HG02885 (cell line): ENCODE measurements around the gene FARS2.
A peak's percentile ranks its signal among the peaks of the same experiment; 100 is the strongest.
"Not testable (repeated sequence)": the region's sequence is repeated elsewhere in the genome, so short reads cannot be mapped to it uniquely, and the experiment has no call there.

Experiments used
- ATAC-seq: cut with Tn5 transposase; IDR thresholded peaks from one replicate; pipeline ENCODE4 v1.9.1; 2021; ENCODE audit warnings: mild to moderate bottlenecking; ENCODE audit not compliant: unreplicated experiment, poor library complexity

The FARS2 gene

GRCh38 chr6:5556011-5556410 is 294.7 kb downstream of the FARS2 start:
- ATAC-seq, result no peak

GRCh38 chr6:5557506-5557905 is 296.2 kb downstream of the FARS2 start:
- no peak for ATAC-seq

GRCh38 chr6:5559651-5560050 is 298.3 kb downstream of the FARS2 start:
- no peak for ATAC-seq

- no peak for ATAC-seq
Measured at GRCh38 chr6:5562277-5562676, 301.0 kb downstream of the FARS2 start.

- no peak for ATAC-seq
Measured at GRCh38 chr6:5563086-5563485, 301.8 kb downstream of the FARS2 start.

GRCh38 chr6:5564746-5565145 is 303.4 kb downstream of the FARS2 start:
- not testable (repeated sequence) for ATAC-seq

GRCh38 chr6:5565971-5566370 is 304.7 kb downstream of the FARS2 start:
- no peak for ATAC-seq

- ATAC-seq, result peak; percentile 60
Measured at GRCh38 chr6:5566718-5567117, 305.4 kb downstream of the FARS2 start.

GRCh38 chr6:5567352-5567751 is 306.0 kb downstream of the FARS2 start:
- ATAC-seq, result peak; percentile 79

GRCh38 chr6:5567890-5568289 is 306.6 kb downstream of the FARS2 start:
- ATAC-seq, result peak; percentile 12

GRCh38 chr6:5569491-5569890 is 308.2 kb downstream of the FARS2 start:
- ATAC-seq, result no peak

- ATAC-seq, result no peak
Measured at GRCh38 chr6:5570641-5571040, 309.3 kb downstream of the FARS2 start.

GRCh38 chr6:5580736-5581581 is 319.6 kb downstream of the FARS2 start:
- peak; percentile 50 for ATAC-seq

GRCh38 chr6:5582762-5583161 is 321.4 kb downstream of the FARS2 start:
- no peak for ATAC-seq

GRCh38 chr6:5583528-5583927 is 322.2 kb downstream of the FARS2 start:
- ATAC-seq, result no peak

- no peak for ATAC-seq
Measured at GRCh38 chr6:5584078-5584482, 322.8 kb downstream of the FARS2 start.

GRCh38 chr6:5587648-5588047 is 326.3 kb downstream of the FARS2 start:
- no peak for ATAC-seq

GRCh38 chr6:5589422-5590141 is 328.3 kb downstream of the FARS2 start:
- no peak for ATAC-seq

GRCh38 chr6:5590187-5590586 is 328.9 kb downstream of the FARS2 start:
- ATAC-seq, result no peak

- ATAC-seq, result no peak
Measured at GRCh38 chr6:5592886-5593519, 331.7 kb downstream of the FARS2 start.

GRCh38 chr6:5595184-5595583 is 333.9 kb downstream of the FARS2 start:
- ATAC-seq, result no peak
